ENCODE data around the gene PCNP.
A peak's percentile ranks its signal among the peaks of the same experiment; 100 is the strongest.
"Not testable (repeated sequence)": the region's sequence is repeated elsewhere in the genome, so short reads cannot be mapped to it uniquely, and the experiment has no call there.

PCNP gene

GRCh38 chr3:101548527-101549105 lies 25.4 kb upstream of the PCNP start:
- no peak overlapping the region for H3K27ac ChIP-seq
- TF ChIP-seq, protein P1, sequence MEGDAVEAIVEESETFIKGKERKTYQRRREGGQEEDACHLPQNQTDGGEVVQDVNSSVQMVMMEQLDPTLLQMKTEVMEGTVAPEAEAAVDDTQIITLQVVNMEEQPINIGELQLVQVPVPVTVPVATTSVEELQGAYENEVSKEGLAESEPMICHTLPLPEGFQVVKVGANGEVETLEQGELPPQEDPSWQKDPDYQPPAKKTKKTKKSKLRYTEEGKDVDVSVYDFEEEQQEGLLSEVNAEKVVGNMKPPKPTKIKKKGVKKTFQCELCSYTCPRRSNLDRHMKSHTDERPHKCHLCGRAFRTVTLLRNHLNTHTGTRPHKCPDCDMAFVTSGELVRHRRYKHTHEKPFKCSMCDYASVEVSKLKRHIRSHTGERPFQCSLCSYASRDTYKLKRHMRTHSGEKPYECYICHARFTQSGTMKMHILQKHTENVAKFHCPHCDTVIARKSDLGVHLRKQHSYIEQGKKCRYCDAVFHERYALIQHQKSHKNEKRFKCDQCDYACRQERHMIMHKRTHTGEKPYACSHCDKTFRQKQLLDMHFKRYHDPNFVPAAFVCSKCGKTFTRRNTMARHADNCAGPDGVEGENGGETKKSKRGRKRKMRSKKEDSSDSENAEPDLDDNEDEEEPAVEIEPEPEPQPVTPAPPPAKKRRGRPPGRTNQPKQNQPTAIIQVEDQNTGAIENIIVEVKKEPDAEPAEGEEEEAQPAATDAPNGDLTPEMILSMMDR (conservative IDR thresholded peaks at IDR 0.05), result no peak
- no peak for TF ChIP-seq ZFX (IDR thresholded peaks at IDR 0.05)

GRCh38 chr3:101549473-101549872 lies 24.5 kb upstream of the PCNP start:
- TF ChIP-seq, protein P1 (conservative IDR thresholded peaks at IDR 0.05), result no peak
- no peak for TF ChIP-seq ZFX (IDR thresholded peaks at IDR 0.05)
- H3K27ac ChIP-seq, result no peak overlapping the region

GRCh38 chr3:101551359-101552081 lies 22.5 kb upstream of the PCNP start:
- not testable (repeated sequence) for H3K27ac ChIP-seq

DNA sequence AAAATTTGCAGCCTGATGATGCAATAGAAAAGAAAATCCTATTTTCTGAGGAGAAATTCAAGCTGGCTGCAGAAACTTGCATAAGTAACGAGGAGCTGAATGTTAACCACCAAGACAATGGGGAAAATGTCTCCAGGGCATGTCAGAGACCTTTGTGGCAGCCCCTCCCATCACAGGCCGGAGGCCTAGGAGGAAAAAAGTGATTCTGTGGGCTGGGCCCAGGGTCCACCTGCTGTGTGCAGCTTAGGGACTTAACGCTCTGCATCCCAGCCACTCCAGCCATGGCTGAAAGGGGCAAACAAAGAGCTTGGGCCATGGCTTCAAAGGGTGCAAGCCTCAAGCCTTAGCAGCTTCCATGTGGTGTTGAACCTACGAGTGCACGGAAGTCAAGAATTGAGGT lies 20.6 kb upstream of the PCNP start:
- H3K27ac ChIP-seq, result not testable (repeated sequence)

DNA sequence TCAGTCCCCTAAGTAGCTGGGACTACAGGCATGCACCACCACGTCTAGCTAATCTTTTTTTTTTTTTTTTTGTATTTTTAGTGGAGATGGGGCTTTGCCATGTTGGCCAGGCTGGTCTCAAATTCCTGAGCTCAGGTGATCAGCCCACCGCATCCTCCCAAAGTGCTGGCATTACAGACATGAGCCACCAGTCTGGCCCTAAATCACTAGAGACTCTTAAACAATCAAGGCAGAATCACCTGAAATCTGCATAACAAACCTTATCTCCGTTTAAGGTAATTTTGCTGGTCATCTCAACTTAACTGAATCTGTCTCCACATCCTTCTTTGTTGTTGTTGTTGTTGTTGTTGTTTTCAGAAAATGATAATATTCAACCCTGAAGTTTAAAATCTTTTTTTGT lies 17.9 kb upstream of the PCNP start:
- H3K27ac ChIP-seq, result no peak overlapping the region
- TF ChIP-seq, protein P1 (conservative IDR thresholded peaks at IDR 0.05), result no peak
- no peak for TF ChIP-seq ZFX (IDR thresholded peaks at IDR 0.05)

GRCh38 chr3:101561630-101562328 lies 12.2 kb upstream of the PCNP start, which contains the start of gene TRMT10C:
Gene TRMT10C (plus strand): TSS chr3:101561868. CDS start chr3:101564782, 2,914 bp downstream.
- TF ChIP-seq ZFX (IDR thresholded peaks at IDR 0.05), result peak; percentile 26; the same call in 1 of the 2 replicates
- TF ChIP-seq, protein P1 (conservative IDR thresholded peaks at IDR 0.05), result no peak
- H3K27ac ChIP-seq, result peak within 1 kb of the TSS; percentile 76

- TF ChIP-seq, protein P1 (conservative IDR thresholded peaks at IDR 0.05), result no peak
- TF ChIP-seq ZFX (IDR thresholded peaks at IDR 0.05), result no peak
- no peak overlapping the region for H3K27ac ChIP-seq
Observed at GRCh38 chr3:101567528-101568317, 6.3 kb upstream of the PCNP start.

Data from C4-2B (cell line).